K562 (cell line): Measurements from ENCODE around the gene CCDC183. TPM values are rescaled to one million over a fixed set of nuclear protein-coding genes. Genes with fewer than 3 reads are reported as not detected.

Experiments used
- ELK1 ChIP-seq: sonication (generic); formaldehyde crosslinking; IDR thresholded peaks from 2 replicates; pipeline ENCODE4 v1.8.1; 2022; ENCODE audit warnings: missing genetic modification reagents
- EP300 ChIP-seq: IDR thresholded peaks from 2 replicates; pipeline ENCODE4 v1.6.1; 2012; ENCODE audit warnings: low read length, improper control_type of control experiment
- KDM4B ChIP-seq, 2 experiments: fragments of 450-650 bp in 1 of 2; sonication (generic) in 1 of 2; IDR thresholded peaks; 2 replicates each; pipeline ENCODE4 v1.6.1; 2016 to 2017; ENCODE audit warnings: borderline replicate concordance in 2 of 2, antibody characterized with exemption in 1 of 2, low read depth in 1 of 2, mild to moderate bottlenecking in 1 of 2
- MTA1 ChIP-seq: fragments of 450-650 bp; IDR thresholded peaks from 2 replicates; pipeline ENCODE4 v1.6.1; 2017; ENCODE audit warnings: borderline replicate concordance
- ZBTB33 ChIP-seq: sonication (generic); formaldehyde crosslinking; IDR thresholded peaks from 2 replicates; pipeline ENCODE4 v1.8.1; 2023; ENCODE audit warnings: mild to moderate bottlenecking, missing genetic modification reagents
- ZNF407 ChIP-seq: fragments of 450-650 bp; IDR thresholded peaks from 2 replicates; pipeline ENCODE4 v1.6.1; 2016; ENCODE audit warnings: low read depth
- polyA plus RNA-seq, 8 experiments: library from polyadenylated mRNA; depleted of rRNA in 4 of 8; stranded (reverse) in 5 of 8; unstranded in 3 of 8; fragments of >200 nt; fragmentation: Nextera tagmentation in 2 of 8; fragmentation: Illumina TruSeq in 1 of 8; extraction: Ambion mirVana in 2 of 8; extraction: Trizol in 1 of 8; gene quantifications; 2 replicates each; pipeline versions ENCODE4 v1.2.1 to v1.2.3, GENCODE V29; 2011 to 2014; ENCODE audit warnings: inconsistent platforms in 1 of 8, missing spikeins in 1 of 8
- total RNA-seq, 7 experiments: library from RNA; depleted of rRNA in 6 of 7; stranded (reverse); fragments of >200 nt in 6 of 7; fragmentation: Illumina TruSeq in 2 of 7; extraction: Trizol in 2 of 7; gene quantifications; 2 replicates each; pipeline versions ENCODE4 v1.2.1 to v1.2.3, GENCODE V29; 2011 to 2021; ENCODE audit warnings: low replicate concordance in 1 of 7

The CCDC183 gene
- total and polyA plus RNA-seq, 9 of the 15 experiments (the other 6 are each of a cell fraction or from before 2014, with no cell fraction given) = 0.21 to 0.60 (median 0.29) TPM; not detected in 4

GRCh38 chr9:136790640-136791515 lies 5.3 kb upstream of the CCDC183 start, which contains the start of gene TMEM141 (continued):
- TF ChIP-seq ZNF407 (no peak), EP300 (0 out of 2 replicates have a peak, but pooled peaks have one; percentile 3), KDM4B (IDR thresholded peaks at IDR 0.05; ENCODE audit: borderline replicate concordance in 2 of 2, low read depth in 1 of 2) (no peak), ELK1 (no peak), MTA1 (no peak), ZBTB33 (CRISPR knock-in tag) (no peak)
